T-helper 1 cell treated with Interleukin-12 subunit alpha and Interleukin-12 subunit beta and Interleukin-4 antibody, amounts not matched to agents 30 ng/mL and 1 ng/mL, for 36 hours (primary cell): ENCODE data around the gene SBK1. TPM values are rescaled to one million over a fixed set of nuclear protein-coding genes. Genes with fewer than 3 reads are reported as not detected.
"Not testable (repeated sequence)": the region's sequence is repeated elsewhere in the genome, so short reads cannot be mapped to it uniquely, and the experiment has no call there.

Source experiments
- intact Hi-C: fragments of 100-400 bp; cut with micrococcal nuclease; formaldehyde crosslinking; loops from one replicate; pipeline ENCODE4 v1.15.1; 2024
- total RNA-seq: library from RNA; stranded (reverse); gene quantifications from 2 replicates; pipeline ENCODE4 v1.2.3, GENCODE V29; 2022

The SBK1 gene
- total RNA-seq, 1 donor from 2014 or later: 4.4 TPM

DNA sequence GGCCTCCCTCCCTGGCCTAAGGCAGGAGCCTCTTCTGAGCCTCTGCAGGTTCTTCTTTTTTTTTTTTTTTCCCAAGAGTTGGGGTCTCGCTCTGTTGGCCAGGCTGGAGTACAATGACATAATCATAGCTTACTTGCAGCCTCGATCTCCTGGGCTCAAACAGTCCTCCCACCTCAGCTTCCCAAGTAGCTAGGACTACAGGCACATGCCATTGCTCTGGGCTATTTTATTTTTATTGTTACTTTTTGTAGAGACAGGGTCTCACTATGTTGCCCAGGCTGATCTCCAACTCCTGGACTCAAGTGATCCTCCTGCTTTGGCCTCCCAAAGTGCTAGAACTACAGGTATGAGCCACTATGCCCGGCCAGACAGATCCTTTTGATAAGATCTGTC lies 32.6 kb downstream of the SBK1 start:
- intact Hi-C loops: no loop called here

DNA sequence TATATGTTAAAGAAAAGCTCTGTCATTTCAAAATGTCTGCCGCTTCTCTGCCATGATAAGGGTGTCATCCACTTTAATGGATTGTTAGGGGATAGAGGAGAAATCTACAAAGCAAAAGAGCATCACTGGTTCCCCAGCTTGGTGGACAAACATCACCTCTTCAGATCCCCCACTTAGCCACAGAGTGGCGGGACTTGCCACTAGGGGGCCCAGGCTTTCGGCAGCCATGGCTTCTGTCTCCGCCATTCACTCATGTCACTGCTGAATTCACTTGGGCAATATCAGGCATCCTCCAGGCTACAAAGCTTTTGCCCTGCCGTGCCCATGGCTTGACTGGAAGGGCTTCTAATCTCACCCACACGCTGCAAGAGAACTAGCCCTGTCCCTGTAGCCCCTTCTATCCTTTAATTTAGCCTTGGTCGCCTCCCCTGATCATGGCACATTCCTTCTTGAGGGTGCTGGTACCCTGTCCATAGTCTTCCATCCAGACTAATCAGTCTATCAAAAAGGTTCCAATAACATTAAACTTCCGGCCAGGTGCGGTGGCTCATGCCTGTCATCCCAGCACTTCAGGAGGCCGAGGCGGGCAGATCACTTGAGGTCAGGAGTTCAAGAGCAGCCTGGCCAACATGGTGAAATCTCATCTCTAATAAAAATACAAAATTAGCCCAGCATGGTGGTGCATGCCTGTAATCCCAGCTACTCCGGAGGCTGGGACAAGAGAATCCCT lies 34.7 kb downstream of the SBK1 start:
- intact Hi-C loops: loop anchor here (1.0 kb wide), 1 partner anchor 50 kb away; no protein-coding TSS in a partner anchor

GRCh38 chr16:28330232-28330631 lies 37.9 kb downstream of the SBK1 start:
- intact Hi-C loops: not testable (repeated sequence)

- intact Hi-C loops: not testable (repeated sequence)
Observed at GRCh38 chr16:28330981-28331380, 38.7 kb downstream of the SBK1 start.

DNA sequence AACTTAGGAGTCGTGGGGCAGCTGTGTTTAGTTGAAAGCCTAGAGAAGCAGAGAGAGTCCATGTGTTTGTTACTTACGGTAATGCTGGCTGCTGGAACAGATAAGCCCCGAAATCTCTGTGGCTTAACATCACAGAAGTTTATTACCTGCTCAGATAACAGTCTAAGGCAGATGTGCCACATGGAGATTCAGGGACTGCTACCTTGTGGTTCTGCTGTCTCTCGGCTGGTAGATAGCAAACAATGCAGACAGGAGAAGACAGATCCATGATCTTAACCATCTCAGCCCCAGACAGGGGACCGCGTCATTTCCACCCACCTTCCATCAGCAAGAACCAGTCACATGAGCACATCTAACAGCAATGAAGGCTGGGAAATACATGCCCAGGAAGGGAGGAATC lies 40.3 kb downstream of the SBK1 start:
- intact Hi-C loops: not testable (repeated sequence)

DNA sequence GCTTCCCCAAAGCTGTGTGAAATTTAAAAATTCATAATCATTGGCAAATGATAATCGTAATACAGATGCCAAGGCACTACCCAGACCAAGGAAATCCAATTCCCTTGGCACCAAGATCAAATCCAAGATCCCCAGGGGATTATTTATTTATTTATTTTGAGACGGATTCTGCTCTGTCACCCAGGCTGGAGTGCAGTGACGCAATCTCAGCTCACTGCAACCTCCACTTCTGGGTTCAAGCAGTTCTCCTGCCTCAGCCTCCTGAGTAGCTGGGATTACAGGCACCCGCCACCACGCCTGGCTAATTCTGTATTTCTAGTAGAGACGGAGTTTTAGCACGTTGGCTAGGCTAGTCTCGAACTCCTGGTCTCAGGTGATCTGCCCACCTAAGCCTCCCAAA lies 43.4 kb downstream of the SBK1 start:
- intact Hi-C loops: not testable (repeated sequence)

DNA sequence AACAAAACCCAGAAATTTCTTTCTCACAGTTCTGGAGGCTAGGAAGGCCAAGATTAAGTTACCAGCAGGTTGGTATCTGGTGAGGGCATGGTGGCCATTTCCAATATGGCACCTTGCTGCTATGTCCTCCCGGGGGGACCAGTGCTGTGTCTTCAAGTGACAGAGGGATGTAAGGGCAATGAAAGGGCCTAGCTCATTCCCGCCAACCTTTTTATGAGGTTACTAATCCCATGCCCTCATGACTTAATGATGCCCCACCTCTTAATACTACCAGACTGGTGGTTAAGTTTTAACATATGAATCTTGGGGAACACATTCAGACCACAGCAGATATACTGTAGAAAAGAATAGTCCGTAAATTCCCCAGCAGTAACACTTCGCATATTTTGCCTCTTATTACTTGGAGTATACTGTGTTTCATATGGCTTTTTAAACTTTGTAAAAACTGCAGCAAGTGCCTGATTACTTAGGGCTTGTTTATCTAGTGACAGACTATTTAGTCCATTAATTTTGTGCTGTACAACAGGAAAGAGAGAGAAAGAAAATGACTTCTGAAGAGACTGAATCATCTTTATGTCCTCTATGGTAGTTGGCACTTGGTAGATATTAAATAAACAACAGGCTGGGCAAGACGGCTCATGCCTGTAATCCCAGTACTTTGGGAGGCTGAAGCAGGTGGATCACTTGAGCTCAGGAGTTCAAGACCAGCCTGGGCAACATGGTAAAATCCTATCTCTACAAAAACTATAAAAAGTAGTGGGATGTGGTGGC lies 44.8 kb downstream of the SBK1 start:
- intact Hi-C loops: not testable (repeated sequence)

DNA sequence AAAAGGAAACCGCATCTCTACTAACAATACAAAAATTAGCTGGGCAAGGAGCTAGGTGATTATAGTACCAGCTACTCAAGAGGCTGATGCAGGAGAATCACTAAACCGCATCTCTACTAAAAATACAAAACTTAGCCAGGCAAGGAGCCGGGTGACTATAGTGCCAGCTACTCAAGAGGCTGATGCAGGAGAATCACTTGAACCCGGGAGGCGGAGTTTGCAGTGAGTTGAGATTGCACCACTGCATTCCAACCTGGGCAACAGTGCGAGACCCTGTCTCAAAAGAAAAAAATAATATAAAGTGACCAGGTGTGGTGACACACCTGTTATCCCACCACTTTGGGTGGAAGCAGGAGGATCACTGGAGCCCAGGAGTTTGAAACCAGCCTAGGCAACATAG lies 45.9 kb downstream of the SBK1 start:
- intact Hi-C loops: not testable (repeated sequence)

- intact Hi-C loops: not testable (repeated sequence)
Observed at GRCh38 chr16:28362600-28362999, 70.3 kb downstream of the SBK1 start.

GRCh38 chr16:28363408-28363807 lies 71.1 kb downstream of the SBK1 start, which contains the start of gene NPIPB6:
Gene NPIPB6, minus strand, starts transcription at chr16:28363508. Its CDS starts 686 bp downstream, at chr16:28362822.
- intact Hi-C loops: not testable (repeated sequence)

GRCh38 chr16:28364268-28365173 lies 72.2 kb downstream of the SBK1 start:
- intact Hi-C loops: not testable (repeated sequence)

DNA sequence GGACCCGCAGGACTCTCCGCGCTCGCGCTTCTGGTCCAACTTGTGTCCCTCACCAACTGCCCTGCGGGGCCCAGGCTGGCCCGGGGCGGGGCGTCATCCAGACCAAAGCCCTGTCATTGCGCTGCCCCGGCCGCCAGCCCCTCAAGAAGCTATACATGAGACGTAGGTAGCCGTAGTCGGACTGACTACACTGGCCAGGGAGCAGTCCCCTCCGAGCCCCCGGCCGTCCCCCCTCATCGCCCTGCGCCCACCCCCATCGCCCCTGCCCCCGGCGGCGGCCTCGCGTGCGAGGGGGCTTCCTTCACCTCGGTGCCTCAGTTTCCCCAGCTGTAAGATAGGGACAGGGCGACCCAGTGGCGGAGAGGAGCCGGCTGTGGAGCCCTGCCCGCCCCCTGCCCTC lies 75.6 kb downstream of the SBK1 start:
- intact Hi-C loops: not testable (repeated sequence)

Other genes starting within 250 kb of the SBK1 start
- not detected in 2 replicates for gene GSG1L, start 228.8 kb upstream of the SBK1 start, total RNA-seq
- gene XPO6, start 80.6 kb upstream of the SBK1 start, total RNA-seq: 207 and 216 TPM in 2 replicates
- gene NPIPB6, start 71.0 kb downstream of the SBK1 start, total RNA-seq: 1.3 and 1.4 TPM in 2 replicates
- 72.3 and 93.7 TPM in 2 replicates for gene EIF3CL, start 111.3 kb downstream of the SBK1 start, total RNA-seq
- gene NPIPB7, start 179.8 kb downstream of the SBK1 start, total RNA-seq: 0.20 and 0.54 TPM in 2 replicates
- gene CLN3, start 199.5 kb downstream of the SBK1 start, total RNA-seq: 53.8 and 54.9 TPM in 2 replicates
- gene APOBR, start 202.1 kb downstream of the SBK1 start, total RNA-seq: 12.7 and 13.0 TPM in 2 replicates
- gene IL27, start 214.3 kb downstream of the SBK1 start, total RNA-seq: not detected in 2 replicates
- gene NUPR1, start 246.4 kb downstream of the SBK1 start, total RNA-seq: not detected in 2 replicates